Kidney capillary endothelial cell (primary cell): ENCODE measurements around the gene SIRT6.
"Not testable (repeated sequence)": the region's sequence is repeated elsewhere in the genome, so short reads cannot be mapped to it uniquely, and the experiment has no call there.

Experiments used
- DNase-seq: peaks from one replicate; pipeline ENCODE4 v3.0.0-alpha.2; 2018; ENCODE audit warnings: low spot score

The SIRT6 gene

DNA sequence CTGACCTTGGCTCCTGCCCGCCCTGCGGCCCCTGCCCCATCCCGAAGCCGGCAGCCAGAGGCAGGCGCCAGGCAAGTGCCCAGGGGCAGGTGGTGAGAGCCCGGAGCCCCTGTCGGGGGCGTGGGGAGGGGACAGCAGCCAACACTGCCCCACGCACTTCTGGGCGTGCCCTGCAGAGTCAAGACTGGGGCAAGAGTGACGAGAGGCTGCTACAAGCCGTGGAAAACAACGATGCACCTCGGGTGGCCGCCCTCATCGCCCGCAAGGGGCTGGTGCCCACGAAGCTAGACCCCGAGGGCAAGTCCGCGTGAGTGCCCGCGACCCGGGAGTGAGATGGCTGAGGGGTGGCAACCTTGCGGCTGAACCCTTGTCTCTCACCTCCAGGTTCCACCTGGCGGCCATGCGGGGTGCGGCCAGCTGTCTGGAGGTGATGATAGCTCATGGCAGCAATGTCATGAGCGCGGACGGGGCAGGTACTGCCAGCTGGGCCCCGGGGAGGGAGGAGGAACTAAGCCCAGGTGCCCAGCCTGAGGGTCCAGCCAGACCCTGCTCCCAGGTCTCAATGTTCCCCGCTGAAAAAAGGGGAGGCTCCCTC is 17.4 kb upstream of the SIRT6 start:
- no peak for DNase-seq

DNA sequence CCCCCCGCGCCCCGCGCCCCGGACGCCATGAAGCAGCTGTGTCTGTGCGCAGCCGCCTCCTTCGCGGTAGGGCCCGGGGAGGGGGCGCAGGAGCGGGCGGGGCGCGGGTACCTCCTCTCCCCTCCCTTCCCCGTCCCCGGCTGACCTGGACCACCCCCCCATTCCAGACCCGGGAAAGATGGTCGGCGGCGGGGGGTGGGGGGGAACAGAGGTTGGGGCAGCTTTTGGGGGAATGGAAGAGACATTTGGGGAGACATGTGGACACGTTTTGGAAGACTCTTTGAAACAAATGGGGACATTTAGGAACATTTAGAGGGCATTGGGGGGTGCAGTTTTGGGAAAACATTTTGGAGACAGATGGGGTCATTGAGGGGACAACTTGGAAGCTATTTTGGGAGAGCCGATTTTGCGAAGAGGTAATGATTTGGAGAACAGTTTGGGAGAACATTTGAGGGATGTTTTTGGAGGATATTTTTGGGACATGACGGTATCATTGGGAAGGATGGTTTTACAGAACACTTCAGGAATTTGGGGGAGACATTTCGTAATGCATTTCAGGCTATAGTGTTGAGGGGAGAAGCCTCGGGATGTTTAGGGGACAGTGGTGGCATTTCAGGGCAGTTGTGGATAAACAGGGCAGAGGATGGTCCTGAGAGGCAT is 16.2 kb upstream of the SIRT6 start:
- DNase-seq, result no peak

DNA sequence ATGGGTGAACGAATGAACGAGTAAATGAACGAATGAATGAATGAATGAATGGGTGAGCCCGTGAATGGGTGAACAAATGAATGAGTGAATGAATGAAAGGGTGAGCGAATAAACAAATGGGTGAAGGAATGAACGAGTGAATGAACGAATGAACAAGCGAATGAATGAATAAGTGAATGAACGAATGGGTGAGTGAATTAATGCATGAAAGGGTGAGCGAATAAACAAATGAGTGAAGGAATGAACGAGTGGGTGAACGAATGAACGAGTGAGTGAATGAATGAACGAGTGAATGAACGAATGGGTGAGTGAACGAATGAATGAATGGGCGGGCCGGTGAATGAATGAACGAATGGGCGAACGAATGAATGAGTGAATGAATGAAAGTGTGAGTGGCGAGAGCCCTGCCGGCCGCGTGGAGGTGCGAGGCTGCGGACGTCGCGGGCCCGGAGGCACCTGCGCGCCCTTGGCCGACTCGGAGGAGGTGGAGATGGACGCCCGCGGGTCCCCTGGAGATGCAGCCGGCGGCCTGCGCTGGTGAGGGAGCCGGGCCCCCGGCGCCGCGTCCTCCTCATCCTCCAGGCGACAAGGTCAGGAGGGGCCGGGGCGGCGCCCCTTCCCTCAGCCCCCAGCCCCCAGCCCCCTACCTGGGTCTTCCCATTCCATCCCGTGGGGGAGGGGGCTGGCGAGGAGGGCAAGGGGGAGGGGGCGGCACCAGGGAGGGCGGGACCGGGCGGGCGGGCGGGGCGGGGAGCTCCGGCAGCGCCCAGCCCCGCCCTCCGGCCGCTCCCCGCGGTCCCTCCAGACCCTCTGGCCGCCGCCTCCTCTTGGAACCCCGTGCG is 15.5 kb upstream of the SIRT6 start:
- no peak for DNase-seq

DNA sequence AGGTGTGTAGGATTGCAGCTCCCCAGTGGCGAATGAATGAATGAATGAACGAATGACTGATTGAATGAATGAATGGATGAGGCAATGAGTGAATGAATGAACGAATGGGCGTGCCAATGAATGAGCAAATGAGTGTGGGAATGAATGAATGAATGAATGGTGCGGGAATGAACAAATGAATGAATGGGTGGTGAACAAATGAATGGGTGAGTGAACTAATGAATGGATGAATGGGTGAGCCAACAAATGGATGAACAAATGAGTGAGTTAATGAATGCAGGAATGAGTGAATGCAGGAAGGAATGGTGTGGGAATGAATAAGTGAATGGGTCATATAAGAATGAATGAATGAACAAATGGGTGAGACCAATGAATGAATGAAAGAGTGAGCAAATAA is 14.9 kb upstream of the SIRT6 start:
- DNase-seq, result no peak

DNA sequence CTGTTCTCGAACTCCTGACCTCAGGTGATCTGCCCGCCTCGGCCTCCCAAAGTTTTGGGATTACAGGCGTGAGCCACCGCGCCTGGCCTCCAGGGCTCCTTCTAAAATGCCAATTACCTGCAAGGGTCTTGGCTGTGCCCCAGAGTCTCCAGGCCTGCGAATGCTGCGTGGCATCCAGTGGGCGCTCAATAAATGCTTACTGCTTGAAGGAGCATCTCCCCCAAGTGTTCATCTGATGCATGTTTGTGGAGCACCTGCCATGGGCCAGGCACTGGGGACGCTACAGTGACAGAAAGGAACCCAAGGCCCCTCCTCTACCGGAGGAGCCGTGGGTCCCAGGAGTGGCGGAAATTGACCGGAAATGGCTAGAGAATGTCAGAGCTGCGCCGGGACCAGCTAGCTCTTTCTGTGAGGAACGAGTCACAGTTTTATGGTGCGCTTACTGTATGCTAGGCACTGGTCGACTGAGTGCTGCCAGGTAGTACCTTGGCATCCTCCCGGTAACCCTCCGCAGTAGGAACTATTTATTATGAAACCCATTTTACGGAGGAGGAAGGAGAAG is 14.3 kb upstream of the SIRT6 start:
- no peak for DNase-seq

DNA sequence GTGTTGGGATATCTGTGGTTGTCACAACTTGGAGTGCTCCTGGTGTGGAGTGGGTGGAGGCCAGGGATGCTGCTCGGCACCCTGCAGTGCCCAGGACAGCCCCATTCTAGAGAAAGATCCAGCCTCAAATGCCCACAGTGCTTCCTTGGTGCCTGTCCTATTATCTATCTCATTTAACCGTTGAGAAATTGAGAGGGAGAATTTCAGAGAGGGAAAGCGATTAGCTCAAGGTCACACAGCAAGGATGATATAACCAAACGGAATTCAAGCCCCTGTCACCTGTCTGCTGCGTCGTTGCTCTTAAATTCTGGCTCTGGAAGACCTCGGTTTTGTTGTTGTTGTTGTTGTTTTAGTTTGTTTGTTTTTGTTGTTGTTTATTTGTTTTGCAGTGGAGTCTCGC is 13.6 kb upstream of the SIRT6 start:
- no peak for DNase-seq

DNA sequence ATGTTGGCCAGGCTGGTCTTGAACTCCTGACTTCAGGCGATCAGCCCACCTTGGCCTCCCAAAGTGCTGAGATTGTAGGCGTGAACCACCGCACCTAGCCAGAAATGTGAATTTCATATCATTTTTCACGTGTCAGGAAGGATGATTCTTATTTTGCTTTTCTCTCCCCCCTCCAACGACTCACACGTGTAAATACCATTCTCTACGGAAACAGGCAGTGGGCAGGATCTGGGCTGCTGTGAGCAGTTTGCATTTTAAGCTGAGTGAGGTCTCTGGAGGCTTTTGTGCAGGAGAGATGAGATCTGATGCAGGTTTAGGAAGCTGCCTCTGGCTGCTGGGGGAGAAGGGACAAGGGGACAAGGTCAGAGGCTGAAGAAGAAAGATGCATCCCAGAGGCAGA is 12.0 kb upstream of the SIRT6 start:
- no peak for DNase-seq

DNA sequence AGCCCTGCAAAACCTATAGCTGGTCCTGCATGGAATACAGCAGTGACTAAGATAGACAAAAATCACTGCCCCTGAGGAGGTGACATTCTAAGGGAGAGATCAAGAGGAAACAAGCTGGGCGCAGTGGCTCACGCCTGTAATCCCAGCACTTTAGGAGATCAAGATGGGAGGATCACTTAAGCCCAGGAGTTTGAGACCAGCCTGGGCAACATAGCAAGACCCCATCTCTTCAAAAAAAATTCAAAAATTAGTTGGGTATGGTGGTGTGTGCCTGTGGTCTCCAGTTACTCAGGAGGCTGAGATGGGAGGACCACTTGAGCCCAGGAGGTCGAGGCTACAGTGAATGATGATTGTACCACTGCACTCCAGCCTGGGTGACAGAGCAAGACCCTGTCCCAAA is 10.2 kb upstream of the SIRT6 start:
- not testable (repeated sequence) for DNase-seq

DNA sequence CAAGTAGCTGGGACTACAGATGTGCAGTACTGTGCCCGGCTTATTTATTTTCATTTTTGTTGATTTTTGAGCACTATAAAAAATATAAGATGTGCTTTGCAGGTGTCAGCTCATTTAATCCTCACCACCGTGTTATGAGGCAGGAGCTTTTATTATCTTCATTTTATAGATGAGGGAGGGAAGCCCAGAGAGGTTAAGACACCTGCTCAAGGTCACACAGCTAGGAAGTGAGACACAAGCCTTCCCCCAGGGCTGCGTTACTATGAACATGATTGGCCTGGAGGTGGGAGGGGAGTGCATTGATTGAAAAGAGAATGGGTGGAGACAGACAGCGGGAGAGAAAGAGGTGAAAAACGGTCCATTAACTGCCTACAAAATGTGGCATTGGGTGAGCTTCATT is 7.3 kb upstream of the SIRT6 start:
- DNase-seq, result no peak

DNA sequence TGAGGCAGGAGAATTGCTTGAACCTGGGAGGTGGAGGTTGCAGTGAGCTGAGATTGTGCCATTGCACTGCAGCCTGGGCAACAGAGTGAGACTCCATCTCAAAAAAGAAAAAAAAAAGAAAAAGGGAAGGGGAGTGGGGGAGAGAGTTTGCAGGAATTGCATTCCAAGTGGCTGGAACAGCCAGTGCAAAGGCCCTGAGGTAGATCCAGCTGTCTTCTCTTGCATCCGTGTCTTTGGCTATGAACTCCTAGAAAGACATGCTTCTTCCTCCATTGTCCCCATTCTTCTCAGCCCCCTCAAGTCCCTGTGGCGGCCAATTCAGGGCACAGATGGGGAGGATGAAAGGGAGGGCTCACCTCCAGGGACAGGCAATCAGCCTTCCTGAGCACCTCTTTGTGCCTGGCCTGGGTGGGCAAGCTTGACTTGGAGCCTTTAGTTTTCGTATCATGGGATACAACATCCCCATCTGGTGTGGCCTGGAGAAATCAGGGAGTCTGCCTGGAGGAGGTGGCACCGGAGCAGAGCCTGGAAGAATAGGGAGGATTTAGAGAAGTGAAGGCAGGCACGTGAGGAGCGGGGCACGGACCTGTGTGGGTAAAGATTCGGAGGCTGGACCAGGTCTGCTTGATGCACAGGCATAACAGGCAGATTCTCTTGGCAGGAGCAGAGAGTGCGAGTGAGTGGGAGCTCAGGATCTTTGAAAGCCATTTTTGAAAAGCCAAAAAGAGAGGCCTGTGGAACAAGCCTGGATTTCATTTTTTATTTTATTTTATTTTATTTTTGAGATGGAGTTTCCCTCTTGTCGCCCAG is 5.2 kb upstream of the SIRT6 start:
- DNase-seq, result no peak

DNA sequence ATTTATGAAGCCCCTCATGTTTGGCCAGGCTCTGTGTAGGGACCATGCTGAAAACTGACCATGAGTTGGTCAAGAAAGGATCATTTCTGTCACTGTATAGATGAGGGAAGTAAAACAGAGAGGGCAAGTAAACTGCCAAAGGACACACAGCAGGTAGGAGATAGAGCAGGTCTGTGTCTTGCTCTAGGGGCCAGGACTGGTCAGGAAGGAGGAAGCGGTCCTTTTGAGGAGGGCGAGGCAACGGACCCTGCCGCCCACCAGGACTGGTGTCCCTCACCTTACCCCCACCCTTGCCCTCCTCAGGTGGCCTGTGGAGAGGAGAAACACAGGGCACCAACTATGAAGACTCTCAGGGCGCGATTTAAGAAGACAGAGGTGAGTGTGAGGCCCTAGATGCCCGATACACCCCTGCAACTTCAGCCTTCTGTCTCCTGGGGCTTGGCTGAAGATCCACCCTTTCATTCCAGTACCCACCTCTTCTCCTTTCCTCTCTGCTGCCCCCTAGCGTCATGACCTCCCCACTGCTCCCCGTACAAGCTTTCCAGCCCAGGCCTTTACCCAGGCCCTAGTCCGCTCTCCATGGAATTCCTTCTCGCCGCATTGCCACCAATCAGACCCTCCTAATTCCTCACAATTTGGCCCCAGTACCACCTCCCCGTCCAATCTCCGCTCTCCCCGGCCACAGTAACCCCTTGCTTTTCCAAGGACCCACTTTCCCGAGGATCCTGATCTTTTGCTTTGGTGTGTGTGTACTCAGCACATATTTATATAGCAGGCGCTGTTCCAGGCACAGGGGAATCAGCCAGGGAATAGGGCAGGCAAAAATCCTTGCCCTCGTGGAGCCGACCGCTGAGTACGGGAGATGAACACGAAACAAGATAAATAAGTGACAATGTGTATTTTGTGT is 4.0 kb upstream of the SIRT6 start:
- DNase-seq, result peak; percentile 69

DNA sequence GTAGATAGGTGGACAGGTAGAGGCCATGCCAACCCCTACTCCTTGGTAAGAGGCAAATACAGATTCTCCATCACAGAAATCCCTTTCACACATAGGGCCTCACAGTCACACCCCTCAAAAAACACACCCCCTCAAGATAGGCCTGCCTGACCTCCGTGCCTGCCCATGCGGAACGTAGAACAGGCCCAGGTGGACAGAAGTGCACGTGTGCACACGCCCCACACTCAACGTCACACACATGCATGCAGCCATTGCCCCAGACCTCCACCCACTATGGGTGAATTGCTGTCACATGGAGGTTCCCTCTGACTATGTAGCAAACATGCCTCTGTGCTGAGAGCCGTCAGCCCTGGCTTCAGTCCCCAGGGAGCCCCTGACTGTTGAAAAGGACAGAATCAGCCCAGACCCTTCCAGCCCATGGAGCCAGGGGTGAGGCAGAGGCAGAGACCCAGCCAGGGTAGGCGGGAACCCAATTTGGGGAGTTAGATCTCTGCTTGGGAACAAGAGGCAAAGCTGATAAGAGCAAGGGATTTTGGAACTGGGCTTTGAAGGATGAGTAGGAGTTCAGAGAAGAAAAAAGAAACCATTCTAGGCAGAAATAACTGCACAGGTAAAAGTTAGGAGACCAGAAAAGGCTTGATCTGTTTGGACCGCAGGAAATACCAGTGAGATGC is 3.2 kb upstream of the SIRT6 start:
- DNase-seq, result no peak

DNA sequence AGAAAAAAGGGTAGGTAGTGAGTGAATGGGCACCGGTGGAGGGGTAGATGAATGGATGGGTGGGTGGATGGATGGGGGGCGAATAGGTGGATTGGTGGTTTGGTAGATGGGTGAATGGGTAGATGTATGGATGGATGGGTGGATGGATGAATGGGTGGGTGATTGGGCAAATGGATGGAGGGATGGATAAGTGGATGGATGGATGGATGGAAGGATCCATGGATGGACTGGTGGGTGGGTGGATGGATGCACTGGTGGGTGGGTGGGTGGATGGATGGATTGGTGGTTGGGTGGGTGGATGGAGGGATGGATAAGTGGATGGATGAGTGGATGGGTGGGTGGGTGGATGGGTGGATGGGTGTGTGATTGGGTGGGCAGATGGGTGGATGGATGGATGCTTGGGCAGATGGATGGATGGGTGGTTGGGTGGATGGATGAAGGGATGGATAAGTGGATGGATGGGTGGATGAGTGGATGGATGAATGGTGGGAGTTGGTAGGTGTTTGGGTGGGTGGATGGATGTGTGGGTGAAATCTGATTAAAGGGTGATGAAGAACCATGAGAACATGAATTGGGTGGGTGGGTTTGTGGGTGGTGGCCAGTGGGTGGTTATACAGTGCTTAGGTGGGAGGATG is 2.5 kb upstream of the SIRT6 start:
- DNase-seq, result no peak

DNA sequence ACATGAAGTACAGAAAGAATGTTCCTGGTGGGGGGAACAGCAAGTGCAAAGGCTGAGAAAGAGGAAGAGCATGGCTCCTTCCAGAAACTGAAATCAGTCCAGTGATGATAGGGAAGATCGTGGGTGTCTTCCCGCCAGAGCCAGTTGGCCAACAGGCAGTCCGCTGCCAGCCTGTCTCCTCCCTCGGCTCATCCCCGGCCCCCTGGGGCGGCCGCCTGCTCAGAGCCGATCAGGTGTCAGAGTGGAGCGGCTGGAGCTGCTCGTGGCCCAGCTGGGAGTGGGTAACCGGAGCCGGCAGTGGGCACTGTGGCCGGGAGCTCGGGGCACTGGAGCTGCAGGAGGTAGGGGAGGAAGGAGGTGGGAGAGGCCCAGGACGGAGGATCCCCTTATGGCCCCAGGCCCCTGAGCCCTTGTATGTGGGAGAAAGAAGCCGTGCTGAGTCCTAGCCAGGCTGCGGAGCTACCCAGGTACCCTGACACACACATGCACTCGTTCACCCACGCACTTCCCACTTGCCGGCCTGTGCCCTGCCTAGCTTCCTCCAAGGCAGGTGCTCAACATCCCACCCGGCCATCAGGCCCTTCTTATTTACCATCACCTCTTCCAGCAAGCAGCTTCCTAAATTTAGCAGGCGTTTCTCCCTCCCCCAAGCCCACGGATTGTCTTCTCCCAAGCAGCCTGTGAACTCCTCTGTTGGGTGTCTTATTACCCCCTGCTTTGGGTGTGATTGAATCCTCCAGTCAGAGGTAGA is 1.8 kb upstream of the SIRT6 start:
- DNase-seq, result no peak

DNA sequence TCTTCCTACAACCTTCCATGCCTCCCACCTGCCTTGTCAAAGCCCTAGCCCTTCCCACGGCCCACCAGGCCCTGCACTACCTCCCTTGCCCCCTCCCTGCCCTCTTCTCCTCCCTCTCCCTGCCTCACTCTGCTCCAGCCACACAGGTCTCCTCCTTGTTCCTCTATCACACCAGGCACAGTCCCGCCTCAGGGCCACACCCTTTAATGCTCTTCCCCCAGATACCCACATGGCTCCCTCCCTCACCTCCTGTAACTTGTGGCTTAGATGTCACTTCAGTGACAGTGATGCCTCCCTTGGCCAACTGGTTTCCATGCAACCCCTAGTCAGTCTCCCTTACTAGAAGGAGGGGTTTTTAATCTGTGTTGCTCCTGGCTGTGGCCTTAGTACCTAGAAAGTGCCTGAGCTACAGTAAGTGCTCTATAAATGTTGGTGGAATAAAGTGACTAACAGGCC is 1.3 kb downstream of the SIRT6 start:
- no peak for DNase-seq

DNA sequence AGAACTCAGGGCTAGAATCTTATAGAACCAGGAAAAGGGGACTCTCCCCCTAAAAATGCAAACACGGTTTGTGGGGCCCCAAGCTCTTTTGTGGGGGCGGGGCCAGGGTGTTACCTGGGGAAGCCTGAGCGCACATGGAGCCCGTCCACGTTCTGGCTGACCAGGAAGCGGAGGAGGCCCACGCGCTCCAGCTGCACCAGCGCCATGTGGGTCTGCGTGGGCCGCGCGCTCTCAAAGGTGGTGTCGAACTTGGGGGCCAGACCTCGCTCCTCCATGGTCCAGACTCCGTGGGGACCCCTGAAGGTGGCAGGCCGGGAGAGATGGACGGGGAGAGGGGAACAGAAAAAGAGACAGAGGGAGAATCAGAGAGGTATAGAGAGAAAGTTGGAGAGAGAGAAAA is 3.4 kb downstream of the SIRT6 start:
- DNase-seq, result no peak

DNA sequence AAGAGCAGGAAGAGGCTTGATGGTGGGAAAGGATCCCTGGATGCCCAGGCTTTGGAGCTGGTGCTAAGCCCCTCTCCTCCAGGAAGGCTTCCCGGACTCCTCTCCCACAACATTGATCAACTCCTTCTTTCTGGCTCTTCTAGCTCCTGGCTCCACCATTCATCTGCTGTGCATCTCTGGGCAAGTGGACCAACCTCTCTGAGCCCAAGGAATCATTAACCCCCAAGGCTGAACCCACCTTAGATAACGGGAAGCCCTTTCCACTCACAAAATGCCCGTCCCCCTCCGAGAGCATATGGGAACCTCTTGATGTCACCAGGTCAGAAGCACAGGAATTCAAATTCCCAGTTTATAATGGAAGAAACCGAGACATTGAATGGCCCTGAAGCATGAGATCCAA is 5.2 kb downstream of the SIRT6 start:
- DNase-seq, result no peak

DNA sequence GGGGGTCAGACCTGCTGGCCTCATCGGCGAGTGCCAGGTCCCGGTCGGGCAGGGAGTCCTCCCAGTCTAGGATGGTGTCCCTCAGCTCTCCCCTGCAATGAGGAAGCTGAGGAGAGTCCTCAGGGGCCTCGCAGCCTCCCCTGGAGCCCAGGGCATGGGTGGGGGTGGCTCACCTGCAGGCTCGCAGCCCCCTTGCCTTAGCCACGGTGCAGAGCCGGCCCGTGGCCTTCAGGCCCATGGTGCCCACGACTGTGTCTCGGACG is 6.8 kb downstream of the SIRT6 start:
- no peak for DNase-seq

DNA sequence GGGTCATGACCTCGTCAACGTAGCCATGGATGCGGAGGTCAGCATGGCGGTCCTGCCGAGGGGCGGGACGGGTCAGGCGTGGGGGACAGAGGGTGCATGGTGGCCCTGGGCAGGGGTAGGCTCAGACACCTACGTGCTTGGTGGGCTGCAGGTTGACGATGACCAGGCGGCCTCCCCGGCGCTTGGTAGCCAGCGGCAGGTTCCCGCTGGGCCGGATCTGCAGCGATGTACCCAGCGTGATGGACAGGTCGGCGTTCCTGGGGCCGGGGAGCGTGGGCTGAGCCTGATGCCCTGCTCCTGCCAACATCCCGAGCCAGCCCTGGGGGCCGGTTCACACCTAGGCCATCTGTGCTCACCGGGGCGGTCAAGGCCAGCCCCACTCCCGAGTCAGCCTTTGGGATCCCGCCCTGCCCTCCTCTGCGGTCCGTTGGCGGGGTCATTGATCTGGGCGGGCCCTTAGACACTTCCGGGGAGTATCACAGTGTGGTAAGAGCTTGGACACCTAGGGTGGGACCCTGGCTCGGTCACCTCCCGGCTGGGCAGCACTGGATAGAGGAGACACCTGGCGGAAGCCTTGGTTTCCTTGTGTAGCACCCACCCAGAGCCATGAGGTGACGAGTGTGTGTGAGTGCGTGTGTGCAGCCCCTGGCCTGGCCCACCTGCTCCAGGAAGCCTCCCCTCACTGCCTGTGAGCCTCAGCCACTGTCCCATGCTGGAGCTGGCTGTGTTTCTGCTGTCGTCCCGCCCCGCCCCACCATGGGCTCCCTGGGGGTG is 7.3 kb downstream of the SIRT6 start:
- DNase-seq, result no peak
